Stimulated activated naive CD8-positive, alpha-beta T cell treated with anti-CD3 and anti-CD28 coated beads, Interleukin-15, Interleukin-2, amounts not matched to agents 100 U/mL and 50 U/mL, for 24 hours (primary cell): ENCODE measurements around the gene RAP1GDS1.
"Not testable (repeated sequence)": the region's sequence is repeated elsewhere in the genome, so short reads cannot be mapped to it uniquely, and the experiment has no call there.

ENCODE experiments used
- ATAC-seq: fragments of 150-1000 bp; cut with Tn5 transposase; one replicate; pipeline ENCODE4 v1.10.0; 2021
- DNase-seq: peaks from one replicate; pipeline ENCODE4 v3.0.0; 2021

RAP1GDS1 gene

DNA sequence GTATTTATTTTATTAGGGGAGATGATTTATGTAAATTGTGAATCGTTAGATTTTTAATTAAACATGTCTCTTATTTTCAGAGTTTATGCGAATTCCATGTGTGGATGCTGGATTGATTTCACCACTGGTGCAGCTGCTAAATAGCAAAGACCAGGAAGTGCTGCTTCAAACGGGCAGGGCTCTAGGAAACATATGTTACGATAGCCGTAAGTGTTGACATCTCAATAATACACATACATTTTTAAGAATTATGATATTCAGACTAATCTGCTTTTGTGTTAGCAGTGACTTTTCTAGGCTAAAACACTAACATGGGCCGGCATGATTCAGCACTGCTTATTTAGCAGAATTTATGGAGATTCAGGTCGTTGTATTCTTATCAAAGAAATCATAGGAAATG is 91.2 kb downstream of the RAP1GDS1 start:
- ATAC-seq, result no peak
- DNase-seq, result no peak

DNA sequence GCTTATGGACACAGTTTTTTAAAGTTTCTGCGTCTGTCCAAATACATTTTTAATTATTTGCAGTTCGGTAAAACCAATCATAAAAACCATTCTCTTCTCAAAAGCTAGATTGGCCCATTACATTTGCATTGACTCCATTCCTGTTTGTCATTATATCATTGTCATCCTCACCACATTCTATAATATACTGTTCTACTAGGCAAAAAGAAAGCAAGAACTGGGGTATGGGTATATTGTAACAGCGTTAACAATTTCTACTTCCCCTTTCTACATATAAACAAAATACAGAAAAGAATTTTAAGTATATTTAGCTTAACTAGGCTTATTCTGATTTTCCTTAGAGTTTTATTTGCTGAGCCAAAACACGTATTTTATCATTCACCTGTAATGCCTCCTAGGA is 91.8 kb downstream of the RAP1GDS1 start:
- ATAC-seq (no peak), DNase-seq (no peak)

DNA sequence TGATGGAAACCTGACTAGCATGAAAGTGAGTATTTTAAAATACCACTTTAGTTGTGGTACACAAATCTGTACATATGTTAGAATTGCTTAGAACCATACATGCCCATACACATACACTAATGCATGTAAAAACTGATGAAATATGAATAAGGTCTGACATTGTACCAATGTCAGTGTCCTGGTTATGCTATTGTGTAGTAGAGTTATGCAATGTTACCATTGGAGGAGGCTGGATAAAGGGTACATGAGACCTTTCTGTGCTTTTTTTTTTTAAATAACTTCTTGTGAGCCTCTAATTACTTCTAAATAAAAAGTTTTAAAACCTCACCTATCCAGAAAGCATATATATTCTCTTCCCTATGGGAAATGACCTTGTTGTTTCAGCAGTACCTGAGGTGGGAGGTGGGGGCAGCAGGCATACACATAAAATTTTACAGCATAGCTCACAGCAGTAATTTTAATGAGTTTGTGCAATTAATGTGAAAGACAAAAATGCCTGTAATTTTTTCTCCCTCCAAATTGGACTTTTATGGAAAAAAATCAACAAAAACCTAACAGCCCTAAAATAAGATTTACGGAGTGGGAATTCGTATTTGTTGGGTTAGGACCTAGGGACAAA is 97.6 kb downstream of the RAP1GDS1 start:
- DNase-seq (no peak), ATAC-seq (no peak)

DNA sequence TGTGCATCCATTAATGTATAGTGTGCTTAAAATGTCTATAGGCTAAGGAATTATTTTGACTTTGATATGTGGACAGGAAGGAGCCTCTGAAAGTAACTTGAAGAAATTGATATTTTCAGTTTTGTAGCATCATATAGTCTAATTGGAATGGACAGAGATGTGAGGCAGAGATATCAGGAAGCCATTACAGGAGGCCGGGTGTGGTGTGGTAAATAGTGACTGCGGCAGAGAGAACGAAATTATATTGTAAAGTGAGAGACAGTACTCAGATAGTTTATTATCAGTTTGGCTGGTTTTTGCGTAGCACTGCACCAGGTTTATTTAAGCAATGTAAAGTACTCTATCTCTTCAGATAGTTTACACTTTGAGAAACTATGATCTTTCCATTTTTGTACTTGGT is 98.5 kb downstream of the RAP1GDS1 start:
- no peak for ATAC-seq

DNA sequence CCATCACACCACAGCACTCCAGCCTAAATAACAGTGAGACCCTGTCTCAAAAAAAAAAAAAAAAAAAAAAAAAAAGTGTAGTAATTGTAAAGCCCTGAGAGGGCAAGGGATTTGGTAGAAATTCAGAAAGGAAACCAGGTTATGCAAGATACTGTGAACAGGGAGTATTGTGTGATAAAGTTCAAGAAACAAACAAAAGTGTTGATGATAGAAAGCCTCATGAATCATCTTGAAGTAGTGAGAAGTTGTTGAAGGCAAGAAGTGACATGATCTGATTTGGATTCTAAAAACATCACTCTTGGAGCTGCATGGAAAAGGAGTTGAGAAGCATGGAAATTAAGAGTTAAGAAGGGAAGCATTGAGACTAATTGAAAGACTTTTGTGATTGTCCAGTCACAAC is 102.2 kb downstream of the RAP1GDS1 start:
- ATAC-seq (no peak), DNase-seq (no peak)

More for the DNA sequence above, 98.5 kb downstream of the RAP1GDS1 start:
- DNase-seq, result no peak

DNA sequence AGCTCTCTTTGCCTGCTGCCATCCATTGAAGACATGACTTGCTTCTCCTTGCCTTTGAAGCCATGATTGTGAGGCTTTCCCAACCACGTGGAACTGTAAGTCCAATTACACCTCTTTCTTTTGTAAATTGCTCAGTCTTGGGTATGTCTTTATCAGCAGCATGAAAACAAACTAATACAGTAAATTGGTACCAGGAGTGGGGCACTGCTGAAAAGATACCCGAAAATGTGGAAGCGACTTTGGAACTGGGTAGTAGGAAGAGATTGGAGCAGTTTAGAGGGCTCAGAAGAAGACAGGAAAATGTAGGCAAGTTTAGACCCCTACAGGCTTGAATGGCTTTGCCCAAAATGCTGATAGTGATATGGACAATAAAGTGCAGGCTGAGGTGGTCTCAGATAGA is 105.1 kb downstream of the RAP1GDS1 start:
- not testable (repeated sequence) for ATAC-seq, DNase-seq

DNA sequence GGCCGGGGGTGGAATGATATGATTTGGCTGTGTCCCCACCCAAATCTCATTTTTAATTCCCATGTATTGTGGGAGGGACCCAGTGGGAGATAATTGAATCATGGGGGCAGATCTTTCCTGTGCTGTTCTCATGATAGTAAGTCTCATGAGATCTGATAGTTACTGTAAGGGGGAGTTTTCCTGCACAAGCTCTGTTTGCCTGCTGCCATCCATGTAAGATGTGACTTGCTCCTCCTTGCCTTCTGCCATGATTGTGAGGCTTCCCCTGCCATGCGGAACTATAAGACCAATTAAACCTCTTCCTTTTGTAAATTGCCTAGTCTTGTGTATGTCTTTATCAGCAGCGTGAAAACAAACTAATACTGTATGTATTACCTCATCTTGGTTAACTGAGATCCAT is 106.8 kb downstream of the RAP1GDS1 start:
- not testable (repeated sequence) for ATAC-seq, DNase-seq

DNA sequence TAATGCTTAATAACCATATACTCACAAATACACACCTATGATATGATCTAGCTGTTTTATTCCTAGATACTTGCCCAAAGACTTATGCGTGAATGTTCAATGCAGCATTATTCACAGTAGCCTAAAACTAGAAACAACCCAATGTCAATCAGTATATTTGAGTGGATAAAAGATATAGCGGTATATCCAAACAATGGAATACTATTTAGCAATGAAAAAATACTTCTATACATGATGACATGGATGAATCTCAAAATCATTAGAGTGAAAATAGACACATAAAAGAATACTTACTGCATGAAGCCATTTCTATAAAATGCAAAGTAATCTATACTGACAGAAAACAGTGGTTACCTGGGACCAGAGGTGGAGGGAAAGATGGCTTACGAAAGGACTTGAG is 108.1 kb downstream of the RAP1GDS1 start:
- ATAC-seq (no peak), DNase-seq (no peak)

DNA sequence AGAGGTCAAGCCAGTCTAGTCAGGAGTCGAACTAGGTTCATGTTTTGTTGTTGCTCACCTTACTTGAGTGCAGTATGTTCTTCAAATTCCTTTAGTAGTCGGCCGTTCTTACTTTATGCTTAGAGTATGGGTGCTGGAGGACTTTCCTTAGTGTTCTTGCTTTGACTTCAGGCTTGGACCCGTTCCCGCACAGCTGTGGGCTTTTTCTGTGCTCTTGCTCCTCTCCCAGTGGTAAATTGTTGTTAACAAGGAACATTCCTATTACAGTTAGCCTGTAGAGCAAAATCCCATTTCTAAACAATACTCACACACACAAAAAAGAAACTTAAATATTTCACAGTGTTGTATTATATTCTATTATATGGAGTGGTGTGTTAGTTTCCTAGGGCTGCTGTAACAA is 113.5 kb downstream of the RAP1GDS1 start:
- DNase-seq, result no peak
- ATAC-seq, result no peak

DNA sequence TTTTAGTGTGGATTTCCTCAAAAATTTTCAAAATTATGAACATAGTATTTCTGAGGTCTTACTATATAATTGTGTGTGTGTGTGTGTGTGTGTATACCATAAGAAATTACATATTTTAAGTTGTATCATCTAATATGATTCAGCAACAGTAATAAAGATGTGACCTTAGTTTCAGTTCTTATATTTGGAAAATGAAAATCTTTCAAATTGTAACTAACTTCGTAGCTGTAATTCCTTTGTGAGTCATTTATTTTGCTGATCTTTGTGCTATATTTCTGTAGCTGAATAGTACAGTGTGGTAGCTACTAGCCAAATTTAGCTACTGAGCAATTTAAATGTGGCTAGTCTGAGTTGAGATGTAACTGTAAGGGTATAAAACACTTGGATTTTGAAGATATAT is 116.4 kb downstream of the RAP1GDS1 start:
- DNase-seq (no peak), ATAC-seq (peak; percentile 46)

DNA sequence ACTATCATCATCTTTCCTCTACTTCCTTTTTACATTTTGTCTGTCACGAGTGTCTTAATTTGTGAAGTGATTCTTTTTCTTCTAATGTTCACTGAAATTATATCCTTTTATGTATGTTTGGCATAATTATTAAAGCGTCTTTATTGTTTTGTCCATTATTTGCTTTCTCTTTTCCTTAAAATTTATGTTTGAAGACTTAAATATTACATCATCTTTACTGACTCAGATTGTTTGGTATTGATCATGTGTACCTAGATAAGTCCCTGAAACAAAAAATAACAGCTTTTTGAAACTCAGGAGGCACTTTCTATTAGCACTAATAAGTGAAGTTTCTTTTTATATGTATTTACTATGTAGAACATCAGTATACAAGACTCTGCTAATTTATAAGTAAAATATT is 120.1 kb downstream of the RAP1GDS1 start:
- DNase-seq, result no peak
- no peak for ATAC-seq

DNA sequence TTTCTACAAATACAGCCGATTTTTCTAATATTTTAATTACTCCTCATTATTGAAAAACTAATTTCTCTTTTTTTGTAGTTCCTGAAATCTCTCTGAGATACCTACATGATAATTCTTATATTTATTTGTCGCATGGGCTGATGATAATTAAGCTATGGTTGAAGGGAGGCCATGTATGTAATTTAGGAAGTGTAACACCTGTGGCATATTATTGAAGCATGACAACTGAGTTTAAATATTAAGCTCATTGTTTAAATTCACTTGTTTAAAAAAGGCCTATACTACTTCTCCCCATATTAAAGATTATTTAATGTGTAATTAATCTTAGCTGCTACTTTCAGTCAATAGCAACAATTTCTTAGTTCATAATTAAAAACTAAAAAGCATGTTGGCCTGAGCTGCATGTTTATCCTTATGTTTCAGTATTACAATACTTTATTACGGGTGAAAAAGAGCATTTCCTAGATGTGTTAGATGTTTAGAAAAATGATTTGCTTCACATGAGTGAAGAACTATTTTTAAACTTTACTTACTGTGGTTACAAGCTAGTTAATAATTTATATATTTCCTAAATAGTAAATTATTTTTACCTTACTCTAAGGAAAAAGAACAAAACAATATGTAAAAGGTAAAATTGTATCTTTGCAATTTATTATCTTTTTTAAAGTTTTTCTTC is 122.4 kb downstream of the RAP1GDS1 start:
- ATAC-seq (no peak), DNase-seq (no peak)

DNA sequence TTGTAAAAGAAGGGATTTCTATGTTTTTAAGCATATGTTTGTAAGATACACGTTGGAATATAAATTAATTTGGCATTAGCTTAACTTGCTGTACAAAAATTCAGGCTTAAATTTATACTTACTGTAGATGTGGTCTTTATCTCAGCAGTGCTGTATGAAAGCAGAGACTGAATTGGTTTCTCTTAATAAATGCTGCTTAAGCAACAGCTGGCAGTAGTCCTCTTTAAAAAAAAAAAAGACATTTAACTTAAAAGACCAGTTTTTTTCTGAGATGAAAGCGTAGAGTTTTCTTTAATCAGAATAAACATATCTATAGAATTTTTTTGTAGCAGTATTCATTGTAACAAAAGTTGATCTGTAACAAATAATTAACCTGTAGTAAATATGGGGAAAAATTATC is 124.6 kb downstream of the RAP1GDS1 start:
- ATAC-seq (no peak), DNase-seq (no peak)

DNA sequence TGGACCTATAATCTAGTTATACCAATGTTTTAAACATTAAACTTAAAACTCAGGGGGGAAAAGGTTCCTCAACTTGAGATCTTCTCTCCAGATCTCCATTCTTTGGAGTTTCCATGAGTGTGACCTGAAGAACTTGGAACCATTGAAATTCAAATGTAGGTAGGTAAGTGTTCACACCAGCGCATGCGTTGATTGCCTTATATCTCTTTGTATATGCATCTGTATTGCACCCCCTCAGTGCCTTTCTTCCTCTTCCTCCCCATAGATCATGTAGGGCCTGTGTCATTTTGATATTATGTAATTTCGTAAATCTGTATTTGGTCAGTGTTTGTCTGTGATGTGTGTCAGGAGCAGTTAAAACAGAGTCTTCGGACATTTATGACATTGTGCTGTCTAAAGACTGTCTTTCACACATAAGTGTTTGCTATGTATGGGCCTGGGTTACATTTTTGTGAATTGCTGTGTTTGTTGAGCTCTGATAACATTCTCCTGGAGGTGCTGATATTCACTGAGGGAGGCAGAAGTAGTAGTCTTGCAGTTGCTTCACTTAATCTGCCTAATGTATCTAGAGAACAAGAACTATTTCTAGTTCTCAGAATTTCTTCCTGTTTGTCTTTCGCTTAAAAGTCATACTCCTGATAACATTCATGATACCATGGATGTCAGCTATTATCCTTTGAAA is 126.3 kb downstream of the RAP1GDS1 start:
- DNase-seq (no peak), ATAC-seq (no peak)

DNA sequence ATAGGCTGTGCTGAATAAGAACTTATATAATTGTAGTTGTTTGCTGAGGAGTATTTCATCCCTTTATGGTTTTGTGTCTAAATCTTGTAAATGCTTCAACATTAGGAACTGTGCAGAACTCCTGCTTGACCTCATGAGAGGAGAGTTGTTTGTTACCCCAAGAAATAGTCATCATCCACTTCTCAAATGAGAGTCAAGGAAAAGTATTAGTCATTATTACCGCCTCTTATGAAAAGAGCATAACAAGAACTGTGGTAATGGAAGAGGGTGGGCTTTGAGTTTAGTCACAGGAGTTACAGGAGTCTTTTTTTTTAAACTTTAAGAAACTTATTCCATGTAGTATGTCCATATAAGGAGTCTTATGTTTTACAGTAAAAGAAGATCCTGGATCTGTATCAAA is 132.9 kb downstream of the RAP1GDS1 start:
- ATAC-seq (peak; percentile 69), DNase-seq (no peak)

DNA sequence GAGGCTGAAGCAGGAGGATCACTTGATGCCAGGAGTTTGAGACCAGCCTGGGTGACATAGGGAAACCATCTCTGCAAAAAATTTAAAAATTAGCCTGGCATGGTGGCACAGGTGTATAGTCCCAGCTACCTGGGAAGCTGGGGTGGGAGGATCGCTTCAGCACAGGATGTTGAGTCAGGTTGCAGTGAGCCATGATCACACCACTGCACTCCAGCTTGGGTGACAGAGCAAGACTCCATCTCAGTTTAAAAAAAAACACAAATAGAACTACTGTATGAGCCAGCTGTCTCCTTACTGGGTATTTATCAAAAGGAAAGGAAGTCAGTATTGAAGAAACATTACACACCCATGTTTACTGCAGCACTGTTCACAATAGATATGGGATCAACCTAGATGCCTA is 138.7 kb downstream of the RAP1GDS1 start:
- peak; percentile 6 for ATAC-seq
- DNase-seq, result no peak

DNA sequence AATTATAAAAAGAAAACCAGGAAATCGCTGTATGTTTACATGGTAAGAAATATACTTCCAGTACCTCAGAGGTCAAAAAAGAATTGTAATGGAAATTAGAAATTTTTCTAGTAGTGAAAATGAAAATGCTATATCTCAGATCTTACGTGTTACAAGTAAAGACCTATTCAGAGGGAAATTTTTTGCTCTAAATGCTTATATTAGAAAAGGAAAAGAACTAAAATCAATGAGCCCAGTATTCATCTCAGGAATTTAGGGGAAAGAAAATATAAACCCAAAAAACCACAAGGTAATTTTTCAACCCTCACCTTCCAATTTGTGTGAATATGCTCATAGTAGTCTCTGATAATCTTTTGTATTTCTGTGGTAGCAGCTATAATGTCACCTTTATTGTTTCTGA is 145.6 kb downstream of the RAP1GDS1 start:
- peak; percentile 80 for ATAC-seq
- no peak for DNase-seq

DNA sequence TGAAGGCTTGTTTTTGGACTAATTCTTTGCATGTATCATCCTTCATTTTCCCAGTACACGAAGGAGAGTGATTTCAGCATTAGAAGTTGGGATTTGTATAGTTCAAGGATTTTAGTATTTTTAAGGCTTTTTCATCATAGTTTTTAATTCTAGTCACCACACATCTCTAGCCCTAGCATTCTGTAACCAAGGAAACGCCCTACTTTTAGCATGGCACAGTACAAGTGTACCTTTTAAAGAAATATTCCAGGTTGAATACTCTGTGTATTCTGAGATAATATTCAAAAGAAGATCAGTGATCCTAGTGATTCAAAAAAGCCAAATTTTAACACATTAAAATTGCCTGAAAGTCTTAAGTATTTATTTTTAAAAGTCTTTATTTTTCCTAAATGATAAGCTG is 150.5 kb downstream of the RAP1GDS1 start:
- no peak for ATAC-seq
- DNase-seq, result no peak

DNA sequence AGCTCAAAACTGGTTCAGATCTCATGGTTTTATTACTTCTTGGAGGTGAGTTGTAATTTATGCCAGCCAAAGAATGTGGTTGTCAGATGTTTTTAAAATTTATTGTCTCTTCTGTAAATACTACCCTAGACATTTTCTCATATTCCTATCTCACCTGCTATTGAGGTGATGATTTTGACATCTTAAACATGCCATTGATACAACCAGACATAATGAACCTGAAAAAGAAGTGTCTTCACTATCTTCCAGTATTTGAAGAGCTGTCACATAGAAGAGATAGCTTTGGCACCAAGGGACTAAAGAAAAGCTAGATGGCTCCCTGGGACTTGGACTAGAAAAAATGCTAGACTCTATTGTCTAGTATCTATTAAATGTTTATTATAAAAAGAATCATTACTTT is 155.7 kb downstream of the RAP1GDS1 start:
- no peak for ATAC-seq

DNA sequence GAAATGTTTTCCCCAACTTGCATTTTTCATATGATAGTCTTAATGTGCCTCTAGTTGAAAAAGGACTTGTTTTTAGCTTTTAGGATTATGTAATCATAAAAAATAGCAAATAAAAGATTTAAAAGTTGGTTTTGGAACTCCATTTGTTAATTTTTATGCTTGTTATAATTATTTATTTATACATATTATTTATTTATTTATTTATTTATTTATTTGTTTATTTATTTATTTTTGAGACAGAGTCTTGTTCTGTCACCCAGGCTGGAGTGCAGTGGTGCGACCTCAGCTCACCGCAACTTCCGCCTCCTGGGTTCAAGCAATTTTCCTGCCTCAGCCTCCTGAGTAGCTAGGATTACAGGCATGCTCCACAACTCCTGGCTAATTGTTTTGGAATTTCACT is 159.0 kb downstream of the RAP1GDS1 start:
- not testable (repeated sequence) for DNase-seq, ATAC-seq

More for the DNA sequence above, 155.7 kb downstream of the RAP1GDS1 start:
- no peak for DNase-seq

DNA sequence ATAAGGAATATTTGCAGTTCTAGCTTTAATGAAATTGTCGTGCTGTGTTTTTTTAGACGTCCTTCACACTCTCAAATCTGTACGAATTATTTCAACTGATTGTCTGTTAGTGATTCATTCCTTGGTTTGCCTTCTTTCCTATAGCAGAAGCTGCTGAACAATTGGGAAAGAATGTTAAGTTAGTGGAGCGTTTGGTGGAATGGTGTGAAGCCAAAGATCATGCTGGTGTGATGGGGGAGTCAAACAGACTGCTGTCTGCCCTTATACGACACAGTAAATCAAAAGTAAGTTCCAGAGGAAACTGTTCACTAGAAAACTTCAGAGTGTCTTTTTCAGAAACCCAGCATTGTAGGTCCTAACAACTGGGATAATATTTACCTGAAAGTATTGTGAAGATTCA is 159.9 kb downstream of the RAP1GDS1 start:
- DNase-seq (no peak), ATAC-seq (no peak)

DNA sequence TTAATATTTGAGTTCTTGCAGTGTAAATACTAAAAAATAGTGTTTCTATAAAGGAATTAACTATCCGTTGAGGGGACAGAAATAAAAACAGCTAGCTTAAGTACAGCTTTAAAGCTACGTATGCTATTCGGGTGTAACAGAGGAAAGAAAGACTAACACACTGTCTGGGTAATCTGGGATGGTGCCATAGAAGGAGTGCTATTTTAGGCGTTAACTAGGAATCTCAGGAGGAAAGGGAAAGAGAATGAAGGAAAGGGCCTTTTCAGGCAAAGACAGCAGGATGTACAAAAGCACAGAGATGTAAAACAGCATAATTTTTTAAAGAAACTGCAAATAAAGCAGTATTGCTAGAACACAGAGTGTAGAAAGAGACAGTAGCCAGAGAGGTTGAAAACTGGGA is 161.8 kb downstream of the RAP1GDS1 start:
- ATAC-seq (no peak), DNase-seq (no peak)

DNA sequence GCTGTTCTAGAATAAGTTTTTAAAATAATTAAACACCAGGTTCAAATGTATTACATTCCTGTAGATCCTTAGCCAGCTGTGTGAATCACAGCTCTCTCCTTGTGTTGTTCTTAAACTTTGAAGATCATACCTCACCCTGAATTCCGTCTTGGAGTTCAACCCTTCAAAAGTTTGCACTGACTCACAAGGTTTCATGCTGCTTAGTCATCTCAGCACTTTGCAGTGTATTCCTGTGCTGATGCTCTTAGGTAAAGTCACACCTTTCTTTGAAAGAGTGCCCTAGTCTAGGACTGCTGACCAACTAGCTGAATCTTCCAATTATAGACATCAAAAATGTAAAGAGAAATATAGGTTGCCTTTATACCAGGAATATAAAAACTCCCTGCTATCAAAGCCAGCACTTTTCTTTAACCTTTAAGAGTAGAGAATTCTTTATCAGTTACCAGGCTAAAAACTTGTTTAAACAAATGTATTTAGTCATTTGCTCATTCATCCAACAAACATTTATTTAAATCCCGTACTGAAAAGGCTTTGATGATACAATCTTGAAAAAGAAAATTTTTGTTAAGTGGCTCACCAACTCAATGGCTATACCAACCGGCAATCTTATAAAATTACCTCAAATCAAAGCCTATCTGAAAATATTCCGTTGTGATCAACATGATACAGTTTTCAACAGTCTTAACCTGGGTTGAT is 169.7 kb downstream of the RAP1GDS1 start:
- no peak for DNase-seq
- peak; percentile 59 for ATAC-seq
